Effector CD4-positive, alpha-beta T cell (primary cell): ENCODE measurements around the gene APOD.

Source experiments
- DNase-seq: peaks from one replicate; pipeline ENCODE4 v3.0.0-alpha.2; 2020

APOD gene

GRCh38 chr3:195584543-195584870 is 767 bp upstream of the APOD start:
- no peak for DNase-seq

GRCh38 chr3:195582947-195583346 is 793 bp downstream of the APOD start:
- DNase-seq, result no peak

- no peak for DNase-seq
These were observed 2.8 kb downstream of the APOD start for GRCh38 chr3:195580744-195581443.

- DNase-seq, result no peak
These were observed 4.5 kb downstream of the APOD start for GRCh38 chr3:195579281-195579680.

- no peak for DNase-seq
These were observed 5.2 kb downstream of the APOD start for GRCh38 chr3:195578565-195578964.

GRCh38 chr3:195577645-195578177 is 6.0 kb downstream of the APOD start:
- DNase-seq, result no peak

GRCh38 chr3:195574497-195575304 is 9.0 kb downstream of the APOD start:
- DNase-seq, result no peak

GRCh38 chr3:195573611-195574496 is 9.9 kb downstream of the APOD start:
- DNase-seq, result no peak

- no peak for DNase-seq
These were observed 12.4 kb downstream of the APOD start for GRCh38 chr3:195571361-195571760.

GRCh38 chr3:195570912-195571311 is 12.8 kb downstream of the APOD start:
- no peak for DNase-seq

- no peak for DNase-seq
These were observed 13.4 kb downstream of the APOD start for GRCh38 chr3:195570344-195570743.

GRCh38 chr3:195568630-195569029 is 15.1 kb downstream of the APOD start:
- no peak for DNase-seq

- DNase-seq, result no peak
These were observed 16.9 kb downstream of the APOD start for GRCh38 chr3:195566797-195567196.

- DNase-seq, result no peak
These were observed 18.0 kb downstream of the APOD start for GRCh38 chr3:195565716-195566115.

- no peak for DNase-seq
These were observed 20.4 kb downstream of the APOD start for GRCh38 chr3:195563317-195563716.

GRCh38 chr3:195559723-195560409 is 23.9 kb downstream of the APOD start:
- no peak for DNase-seq

- peak; percentile 23 for DNase-seq
These were observed 25.1 kb downstream of the APOD start for GRCh38 chr3:195558602-195559001.

GRCh38 chr3:195557322-195557721 is 26.4 kb downstream of the APOD start:
- DNase-seq, result no peak

- DNase-seq, result no peak
These were observed 27.4 kb downstream of the APOD start for GRCh38 chr3:195556390-195556789.

GRCh38 chr3:195555110-195555509 is 28.6 kb downstream of the APOD start:
- DNase-seq, result no peak

GRCh38 chr3:195554458-195554857 is 29.3 kb downstream of the APOD start:
- DNase-seq, result no peak

- DNase-seq, result no peak
These were observed 30.5 kb downstream of the APOD start for GRCh38 chr3:195553268-195553667.
